Sigmoid colon (tissue), 7 donors: ENCODE results near the gene UBAP2. TPM values are rescaled to one million over a fixed set of nuclear protein-coding genes. Genes with fewer than 3 reads are reported as not detected.

Experiments used
- DNase-seq: peaks from one replicate; pipeline ENCODE4 v3.0.0-alpha.2; 2019
- H3K27ac ChIP-seq, 4 donors: fragments of 200-600 bp; sonication (generic); one replicate each; pipeline ENCODE4 v1.5.1; 2016 to 2019; ENCODE audit warnings: mild to moderate bottlenecking in 1 of 4
- H3K27me3 ChIP-seq, 3 donors: fragments of 200-600 bp; sonication (generic); one replicate each; pipeline ENCODE4 v1.5.1; 2019; ENCODE audit warnings: mild to moderate bottlenecking in 1 of 3
- H3K36me3 ChIP-seq, 4 donors: fragments of 200-600 bp; sonication (generic); one replicate each; pipeline ENCODE4 v1.5.1; 2016 to 2019
- H3K4me1 ChIP-seq, 4 donors: fragments of 200-600 bp; sonication (generic); one replicate each; pipeline ENCODE4 v1.5.1; 2017 to 2019
- H3K4me3 ChIP-seq, 4 donors: fragments of 200-600 bp; sonication (generic); one replicate each; pipeline ENCODE4 v1.5.1; 2017 to 2019; ENCODE audit warnings: mild to moderate bottlenecking in 2 of 4, moderate library complexity in 1 of 4
- H3K9me3 ChIP-seq, 4 donors: fragments of 200-600 bp in 3 of 4; sonication (generic) in 3 of 4; one replicate each; pipeline versions ENCODE4 v1.5.1 to v1.6.1; 2013 to 2019
- EP300 ChIP-seq, 4 donors: sonication (generic); formaldehyde crosslinking; IDR thresholded peaks; one replicate each; pipeline ENCODE4 v1.6.1; 2017; ENCODE audit warnings: antibody characterized with exemption in 4 of 4
- POLR2A ChIP-seq, 2 donors: fragments of 450-650 bp; IDR thresholded peaks; one replicate each; pipeline ENCODE4 v1.6.1; 2016; ENCODE audit warnings: antibody characterized with exemption in 2 of 2, mild to moderate bottlenecking in 2 of 2, moderate library complexity in 2 of 2
- POLR2AphosphoS5 ChIP-seq, 4 donors: sonication (generic); formaldehyde crosslinking; IDR thresholded peaks; one replicate each; pipeline ENCODE4 v1.6.1; 2017; ENCODE audit warnings: antibody characterized with exemption in 4 of 4
- WGBS, 2 donors: extraction: QIAGEN DNeasy Blood & Tissue Kit; methylation state at CpG; one replicate each; pipeline ENCODE4 v1.1.7; 2013; 5-methylcytosine and 5-hydroxymethylcytosine counted together
- intact Hi-C: fragments of 100-400 bp; cut with DNase I; formaldehyde crosslinking; loops from one replicate; pipeline ENCODE4 v1.15.1; 2023
- polyA plus RNA-seq, 3 donors: library from polyadenylated mRNA; stranded (reverse); fragments of 200-250 nt; gene quantifications; one replicate each; pipeline ENCODE4 v1.2.3, GENCODE V29; 2013
- total RNA-seq, 4 donors: library from RNA; depleted of rRNA; stranded (reverse); fragments of >200 nt; gene quantifications; one replicate each; pipeline ENCODE4 v1.1.0, GENCODE V29; 2016
- TF ChIP-seq, protein P1 (sequence below), 4 experiments: fragments of 450-650 bp in 3 of 4; fragments of 200-600 bp in 1 of 4; IDR thresholded peaks; one replicate each; pipeline ENCODE4 v1.5.1; 2016 to 2019; ENCODE audit warnings: antibody characterized with exemption in 4 of 4, mild to moderate bottlenecking in 3 of 4, moderate library complexity in 2 of 4
- donor health status: healthy with polysubstance abuse.
- donor health status: Bipolar disorder and iron deficiency.
- donor health status: healthy.

Gene UBAP2
- total and polyA plus RNA-seq, 7 donors: 6.6 to 50.4 (median 28.8) TPM

DNA sequence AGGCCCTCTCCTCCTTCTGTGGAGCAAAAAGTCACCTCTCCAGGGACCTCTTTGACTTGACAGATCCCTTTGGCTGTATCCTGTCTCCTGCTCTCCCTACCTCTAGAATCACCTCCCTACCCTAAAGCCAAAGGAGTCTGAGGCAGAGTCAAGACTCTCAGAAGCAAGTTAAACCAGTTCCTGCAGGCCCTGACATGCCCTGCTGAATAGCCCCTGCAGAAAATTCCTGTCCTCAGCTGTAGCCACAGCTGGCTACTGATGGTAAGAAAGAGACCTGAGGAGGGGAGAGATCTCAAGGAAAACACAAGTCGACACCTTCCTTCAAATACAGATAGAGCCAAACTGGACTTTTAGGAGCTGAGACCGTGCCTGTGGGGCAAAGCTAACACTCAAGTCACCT, 23.7 kb upstream of the UBAP2 start:
- intact Hi-C loops: loop anchor here (5.0 kb wide), 2 partner anchors 145 to 260 kb away; no protein-coding TSS in a partner anchor
- H3K36me3 ChIP-seq: no peaks in the 10 kb centered on the region
- no peak for TF ChIP-seq EP300 (IDR thresholded peaks at IDR 0.05)
- TF ChIP-seq, protein P1, sequence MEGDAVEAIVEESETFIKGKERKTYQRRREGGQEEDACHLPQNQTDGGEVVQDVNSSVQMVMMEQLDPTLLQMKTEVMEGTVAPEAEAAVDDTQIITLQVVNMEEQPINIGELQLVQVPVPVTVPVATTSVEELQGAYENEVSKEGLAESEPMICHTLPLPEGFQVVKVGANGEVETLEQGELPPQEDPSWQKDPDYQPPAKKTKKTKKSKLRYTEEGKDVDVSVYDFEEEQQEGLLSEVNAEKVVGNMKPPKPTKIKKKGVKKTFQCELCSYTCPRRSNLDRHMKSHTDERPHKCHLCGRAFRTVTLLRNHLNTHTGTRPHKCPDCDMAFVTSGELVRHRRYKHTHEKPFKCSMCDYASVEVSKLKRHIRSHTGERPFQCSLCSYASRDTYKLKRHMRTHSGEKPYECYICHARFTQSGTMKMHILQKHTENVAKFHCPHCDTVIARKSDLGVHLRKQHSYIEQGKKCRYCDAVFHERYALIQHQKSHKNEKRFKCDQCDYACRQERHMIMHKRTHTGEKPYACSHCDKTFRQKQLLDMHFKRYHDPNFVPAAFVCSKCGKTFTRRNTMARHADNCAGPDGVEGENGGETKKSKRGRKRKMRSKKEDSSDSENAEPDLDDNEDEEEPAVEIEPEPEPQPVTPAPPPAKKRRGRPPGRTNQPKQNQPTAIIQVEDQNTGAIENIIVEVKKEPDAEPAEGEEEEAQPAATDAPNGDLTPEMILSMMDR (IDR thresholded peaks at IDR 0.05): no peak
- TF ChIP-seq POLR2A (IDR thresholded peaks at IDR 0.05): no peak
- TF ChIP-seq POLR2AphosphoS5 (IDR thresholded peaks at IDR 0.05): no peak

DNA sequence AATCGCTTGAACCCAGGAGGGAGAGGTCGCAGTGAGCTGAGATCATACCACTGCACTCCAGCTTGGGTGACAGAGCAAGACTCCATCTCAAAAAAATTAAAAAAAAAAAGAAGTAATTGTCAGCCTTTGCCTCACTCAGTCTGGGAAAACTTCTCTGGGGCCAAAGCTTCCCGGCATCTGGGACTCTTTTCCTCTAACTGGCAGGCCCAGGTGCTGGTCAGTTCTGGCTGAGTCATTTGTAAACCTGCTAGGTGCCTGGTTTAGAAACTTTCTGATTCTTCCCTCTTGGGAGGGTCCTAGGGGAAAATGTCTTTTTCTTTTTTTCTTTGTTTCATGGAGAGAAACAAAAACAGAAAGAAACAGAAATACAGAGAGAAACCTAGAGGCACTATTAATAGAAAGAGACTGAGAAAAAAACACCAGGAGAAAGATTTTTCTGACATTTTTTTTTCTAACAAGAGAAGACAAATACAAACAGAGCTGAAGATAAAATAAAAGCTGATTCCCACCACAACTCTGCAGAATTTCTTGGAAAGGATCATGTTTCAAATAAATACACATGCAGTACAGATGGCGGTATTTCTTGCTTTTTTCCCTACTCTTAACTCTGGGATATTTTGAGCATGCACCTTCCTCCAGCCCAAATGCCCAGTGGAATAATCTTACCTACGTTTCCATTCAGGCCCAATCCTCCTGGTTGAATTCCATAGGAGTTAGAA, 22.1 kb upstream of the UBAP2 start:
- no peaks in the 10 kb centered on the region for H3K9me3 ChIP-seq
- WGBS, 2 donors: 82 to 88% methylated on average over 5 of the region's 5 CpGs
- intact Hi-C loops: loop anchor here (5.0 kb wide), 2 partner anchors 143 to 258 kb away; no protein-coding TSS in a partner anchor
- DNase-seq: no peak
- H3K4me3 ChIP-seq: no peak overlapping the region
- TF ChIP-seq POLR2AphosphoS5 (IDR thresholded peaks at IDR 0.05): no peak
- TF ChIP-seq EP300 (IDR thresholded peaks at IDR 0.05): no peak
- TF ChIP-seq, protein P1 (IDR thresholded peaks at IDR 0.05): no peak
- TF ChIP-seq POLR2A (IDR thresholded peaks at IDR 0.05): no peak
- H3K27me3 ChIP-seq: no peaks in the 10 kb centered on the region
- peak overlapping the region in 1 of 4 donors; percentile 9 for H3K27ac ChIP-seq
- H3K36me3 ChIP-seq: no peaks in the 10 kb centered on the region
- H3K4me1 ChIP-seq: peaks cover 0 to 24% (median 22%) of the 10 kb centered on the region in 4 donors

More for the DNA sequence above, 23.7 kb upstream of the UBAP2 start:
- H3K4me3 ChIP-seq: no peak overlapping the region
- H3K27ac ChIP-seq: peak overlapping the region; percentile 67 to 77 (median 72)
- H3K27me3 ChIP-seq: no peaks in the 10 kb centered on the region
- DNase-seq: no peak
- peaks cover 0 to 24% (median 22%) of the 10 kb centered on the region in 4 donors for H3K4me1 ChIP-seq
- WGBS, 2 donors: 83 to 88% methylated on average over 2 of the region's 2 CpGs
- no peaks in the 10 kb centered on the region for H3K9me3 ChIP-seq

DNA sequence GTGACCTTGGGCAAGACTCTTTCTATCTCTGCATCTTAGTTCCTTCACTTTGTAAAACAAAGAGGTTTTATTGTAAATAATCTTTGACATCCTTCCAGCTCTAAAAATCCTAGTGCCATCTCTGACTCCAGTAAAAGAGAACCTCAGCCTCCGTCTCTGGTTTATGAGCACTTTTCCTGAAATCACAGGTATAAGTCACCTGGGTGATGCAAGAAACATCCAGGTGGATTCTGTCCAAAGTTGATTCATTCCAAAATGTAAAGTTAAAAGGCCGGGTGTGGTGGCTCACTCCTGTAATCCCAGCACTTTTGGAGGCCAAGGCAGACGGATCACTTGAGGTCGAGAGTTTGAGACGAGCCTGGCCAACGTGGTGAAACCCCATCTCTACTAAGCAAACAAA, 21.1 kb upstream of the UBAP2 start:
- H3K27ac ChIP-seq: no peak overlapping the region
- H3K9me3 ChIP-seq: no peaks in the 10 kb centered on the region
- H3K4me1 ChIP-seq: peaks cover 0 to 24% (median 22%) of the 10 kb centered on the region in 4 donors
- H3K27me3 ChIP-seq: no peaks in the 10 kb centered on the region
- TF ChIP-seq POLR2AphosphoS5 (IDR thresholded peaks at IDR 0.05): no peak
- no peaks in the 10 kb centered on the region for H3K36me3 ChIP-seq
- DNase-seq: peak; percentile 4
- 57 to 81% methylated on average over 6 of the region's 6 CpGs for WGBS, 2 donors
- intact Hi-C loops: loop anchor here (5.0 kb wide), 2 partner anchors 143 to 258 kb away; no protein-coding TSS in a partner anchor
- H3K4me3 ChIP-seq: no peak overlapping the region

DNA sequence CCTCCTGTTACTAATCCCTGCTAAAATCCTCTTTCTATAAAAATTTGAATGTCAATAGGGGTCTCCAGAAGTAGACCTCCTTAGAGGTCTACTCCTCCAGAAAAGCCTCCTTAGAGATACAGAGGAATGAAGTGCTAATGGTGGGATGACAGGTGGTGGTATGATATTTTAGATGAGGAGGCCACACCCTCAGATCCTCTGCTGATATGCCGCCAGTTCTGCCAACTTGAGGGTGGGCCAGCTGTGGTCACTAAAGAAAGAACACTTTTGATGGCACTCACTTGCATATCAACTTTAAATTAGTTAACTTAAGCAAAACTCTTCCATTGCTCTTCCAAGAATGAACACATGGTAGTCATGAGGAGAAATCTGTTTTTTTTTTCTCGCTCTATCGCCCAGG, 16.9 kb upstream of the UBAP2 start:
- 95% methylated on average over 3 of the region's 3 CpGs for WGBS, 2 donors
- intact Hi-C loops: no loop called here
- no peak for DNase-seq

DNA sequence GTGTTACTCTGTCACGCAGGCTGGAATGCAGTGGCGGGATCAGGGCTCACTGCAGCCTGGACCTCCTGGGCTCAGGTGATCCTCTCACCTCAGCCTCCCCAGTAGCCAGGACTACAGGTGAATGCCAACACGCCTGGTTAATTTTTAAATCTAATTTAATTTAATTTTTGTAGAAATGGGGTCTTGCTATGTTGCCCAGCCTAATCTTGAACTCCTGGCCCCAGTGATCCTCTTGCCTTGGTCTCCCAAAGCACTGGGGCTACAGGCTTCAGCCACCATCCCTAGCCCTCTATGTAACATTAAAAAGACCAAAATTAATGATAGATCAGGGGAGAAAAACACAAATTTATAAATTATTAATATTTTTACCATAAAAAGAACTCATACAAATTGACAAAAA, 11.3 kb upstream of the UBAP2 start:
- Histone ChIP-seq H3K4me3 (no peak overlapping the region), H3K36me3 (no peaks in the 10 kb centered on the region), H3K9me3 (no peaks in the 10 kb centered on the region), H3K4me1 (no peaks in the 10 kb centered on the region), H3K27ac (no peak overlapping the region), H3K27me3 (no peaks in the 10 kb centered on the region)
- 76 to 93% methylated on average over 3 of the region's 3 CpGs for WGBS, 2 donors
- intact Hi-C loops: no loop called here
- peak; percentile 4 for DNase-seq
- TF ChIP-seq, protein P1 (IDR thresholded peaks at IDR 0.05): no peak
- TF ChIP-seq POLR2AphosphoS5 (IDR thresholded peaks at IDR 0.05) (no peak), POLR2A (IDR thresholded peaks at IDR 0.05) (no peak), EP300 (IDR thresholded peaks at IDR 0.05) (no peak)

More for the DNA sequence above, 16.9 kb upstream of the UBAP2 start:
- H3K4me1 ChIP-seq: no peaks in the 10 kb centered on the region
- no peaks in the 10 kb centered on the region for H3K9me3 ChIP-seq
- no peaks in the 10 kb centered on the region for H3K36me3 ChIP-seq
- no peak overlapping the region for H3K4me3 ChIP-seq
- no peaks in the 10 kb centered on the region for H3K27me3 ChIP-seq
- TF ChIP-seq POLR2A (IDR thresholded peaks at IDR 0.05) (no peak), EP300 (IDR thresholded peaks at IDR 0.05) (no peak), POLR2AphosphoS5 (IDR thresholded peaks at IDR 0.05) (no peak)
- TF ChIP-seq, protein P1 (IDR thresholded peaks at IDR 0.05): no peak
- H3K27ac ChIP-seq: no peak overlapping the region
